Stimulated activated naive CD4-positive, alpha-beta T cell (primary cell): Measurements from ENCODE around the gene TMEM208.

Experiments used
- DNase-seq, 6 experiments: peaks; one replicate each; lab custom pipeline; 2025; lab: John Stamatoyannopoulos, UW

The TMEM208 gene

DNA sequence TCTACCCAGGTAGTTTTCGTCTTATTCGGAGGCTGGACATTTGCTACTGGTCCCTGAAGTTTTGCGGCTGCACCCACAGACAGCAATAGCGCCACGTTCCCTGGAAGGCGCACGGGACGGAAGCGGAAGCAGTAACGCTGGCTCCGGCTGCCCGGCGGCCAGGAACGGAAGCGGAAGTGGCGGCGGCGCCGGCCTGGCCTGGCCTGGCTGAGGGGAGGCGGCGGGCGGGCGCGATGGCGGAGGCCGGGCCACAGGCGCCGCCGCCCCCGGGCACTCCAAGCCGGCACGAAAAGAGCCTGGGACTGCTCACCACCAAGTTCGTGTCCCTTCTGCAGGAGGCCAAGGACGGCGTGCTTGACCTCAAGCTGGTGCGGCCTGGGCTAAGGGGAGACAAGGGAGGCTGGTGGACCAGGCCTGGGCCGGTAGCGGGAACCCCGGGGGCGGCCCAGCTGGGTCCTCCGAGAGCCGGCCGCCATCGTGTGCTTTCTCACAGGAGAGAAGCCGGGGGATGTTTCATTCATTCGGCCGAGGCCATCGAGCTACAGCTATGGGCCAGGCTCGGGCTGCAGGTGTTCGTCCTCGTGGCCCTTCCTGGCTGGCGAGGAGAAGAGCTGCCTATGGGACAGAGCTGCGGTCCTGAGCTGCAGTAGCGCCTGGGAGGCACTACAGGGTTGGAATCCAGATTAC, 34.8 kb upstream of the TMEM208 start, which contains the start of gene E2F4:
Gene E2F4, plus strand, starts transcription at position 161 of the 687 bp plus-strand sequence. Its CDS starts 73 bp downstream, at position 234.
- DNase-seq = peak; percentile 71 to 79 (median 75)

DNA sequence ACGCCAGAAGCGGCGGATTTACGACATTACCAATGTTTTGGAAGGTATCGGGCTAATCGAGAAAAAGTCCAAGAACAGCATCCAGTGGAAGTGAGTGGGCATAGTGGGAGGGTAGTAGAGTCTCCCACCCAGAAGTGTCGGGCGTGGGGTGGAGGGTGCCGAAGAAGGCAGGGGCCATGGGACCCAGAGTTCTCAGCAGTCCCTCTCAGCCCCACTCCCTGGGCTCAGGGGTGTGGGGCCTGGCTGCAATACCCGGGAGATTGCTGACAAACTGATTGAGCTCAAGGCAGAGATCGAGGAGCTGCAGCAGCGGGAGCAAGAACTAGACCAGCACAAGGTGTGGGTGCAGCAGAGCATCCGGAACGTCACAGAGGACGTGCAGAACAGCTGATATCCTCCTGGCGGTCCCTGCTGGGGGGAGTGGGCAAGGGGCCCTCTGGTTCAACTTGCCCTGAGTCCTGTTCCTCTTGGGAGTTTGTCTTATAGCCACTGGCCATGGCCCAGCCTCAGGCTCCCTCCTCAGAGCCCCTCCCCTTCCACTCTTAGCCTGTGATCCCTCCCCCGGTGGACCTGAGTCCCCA, 34.1 kb upstream of the TMEM208 start:
- DNase-seq = no peak

GRCh38 chr16:67193536-67193935, 33.4 kb upstream of the TMEM208 start:
- DNase-seq = no peak

DNA sequence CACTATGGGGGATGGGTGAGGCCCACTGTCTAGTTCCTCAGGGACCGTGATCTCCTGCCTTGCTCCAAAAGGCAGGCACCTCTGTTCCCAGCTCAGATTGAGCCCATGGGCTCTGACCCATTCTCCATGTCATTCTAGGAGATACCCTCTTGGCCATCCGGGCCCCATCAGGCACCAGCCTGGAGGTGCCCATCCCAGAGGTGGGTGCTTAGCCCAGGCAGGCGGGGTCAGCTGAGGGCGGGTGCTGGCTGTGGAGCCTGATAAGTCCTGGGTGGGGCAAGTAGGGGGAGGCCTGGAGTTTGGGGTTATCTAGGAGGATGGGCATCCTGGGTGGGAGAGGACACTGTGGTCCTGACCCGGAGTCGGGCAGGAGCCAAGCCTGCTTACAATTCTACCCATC, 32.7 kb upstream of the TMEM208 start:
- no peak for DNase-seq

DNA sequence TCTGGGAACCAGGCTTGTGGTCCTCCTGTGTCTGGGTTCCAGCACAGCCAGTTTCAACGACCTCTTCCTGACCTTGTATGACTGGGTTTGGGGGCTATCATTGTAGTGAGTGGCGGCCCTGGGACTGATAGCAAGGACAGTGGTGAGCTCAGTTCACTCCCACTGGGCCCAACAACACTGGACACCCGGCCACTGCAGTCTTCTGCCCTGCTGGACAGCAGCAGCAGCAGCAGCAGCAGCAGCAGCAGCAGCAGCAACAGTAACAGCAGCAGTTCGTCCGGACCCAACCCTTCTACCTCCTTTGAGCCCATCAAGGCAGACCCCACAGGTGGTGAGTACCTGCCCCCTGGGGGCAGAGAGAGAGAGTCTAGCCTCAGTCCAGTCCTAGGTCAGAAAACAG, 31.3 kb upstream of the TMEM208 start:
- no peak for DNase-seq

DNA sequence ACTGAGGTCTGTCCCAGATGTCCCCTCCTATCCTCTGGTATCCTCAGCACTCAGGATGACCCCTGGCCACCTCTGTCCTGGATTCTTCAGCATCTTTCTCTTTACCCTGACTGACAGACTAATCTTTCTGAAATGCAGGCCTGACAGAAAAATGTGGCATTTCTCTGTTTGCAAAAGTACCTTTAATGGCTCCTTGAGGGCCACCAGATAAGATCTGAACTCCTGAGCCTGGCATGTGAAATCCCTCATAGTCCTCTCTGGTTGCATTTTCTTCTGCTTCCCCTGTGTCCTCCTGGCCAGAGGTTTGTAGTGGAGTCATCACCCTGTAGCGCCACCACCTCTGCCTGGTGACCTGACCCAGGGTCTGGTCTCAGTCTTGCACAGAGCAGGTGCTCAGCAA, 30.0 kb upstream of the TMEM208 start:
- no peak for DNase-seq

- no peak for DNase-seq
Measured at GRCh38 chr16:67197704-67198103, 29.2 kb upstream of the TMEM208 start.

GRCh38 chr16:67198238-67198734, 28.6 kb upstream of the TMEM208 start:
- DNase-seq = peak in 1 of 6 experiments; percentile 13

DNA sequence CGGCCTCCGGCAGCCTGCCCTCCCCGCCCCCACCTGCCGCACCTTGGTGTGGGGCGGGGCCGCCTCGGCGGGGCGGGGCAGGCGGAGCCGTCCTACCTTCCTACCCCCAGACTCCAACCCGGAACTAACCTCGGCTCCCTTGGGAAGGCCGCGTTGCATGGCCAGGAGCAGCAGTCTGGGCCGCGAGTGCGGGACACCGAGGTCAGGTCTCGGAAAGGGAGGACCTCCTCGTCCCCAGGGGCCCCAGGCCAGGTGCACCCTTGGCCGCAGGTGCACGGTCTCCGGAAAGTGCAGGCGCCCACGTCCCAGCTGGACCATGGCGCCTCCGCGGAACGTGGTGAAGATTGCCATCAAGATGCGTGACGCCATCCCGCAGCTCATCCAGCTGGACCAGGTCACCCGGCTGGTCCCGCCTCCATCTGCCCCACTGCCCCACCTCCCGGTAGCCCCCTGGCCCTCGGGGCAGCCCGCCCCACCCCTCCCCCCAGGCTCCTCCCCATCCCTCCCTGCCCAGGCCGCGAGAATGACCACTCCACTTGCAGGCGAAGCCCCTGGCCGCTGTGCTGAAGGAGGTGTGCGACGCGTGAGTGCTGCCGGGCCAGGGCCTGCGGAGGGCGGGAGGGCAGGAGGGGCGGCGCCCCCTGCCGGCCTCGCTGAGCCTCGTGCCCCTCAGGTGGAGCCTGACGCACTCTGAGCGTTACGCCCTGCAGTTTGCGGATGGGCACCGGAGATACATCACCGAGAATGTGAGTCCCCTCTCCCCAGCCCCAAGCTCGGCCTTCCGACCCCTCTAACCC, 27.7 kb upstream of the TMEM208 start, which contains the start of gene ELMO3:
Gene ELMO3, plus strand, starts transcription at position 121 of the 797 bp plus-strand sequence. Its CDS starts 196 bp downstream, at position 317.
- DNase-seq = no peak

DNA sequence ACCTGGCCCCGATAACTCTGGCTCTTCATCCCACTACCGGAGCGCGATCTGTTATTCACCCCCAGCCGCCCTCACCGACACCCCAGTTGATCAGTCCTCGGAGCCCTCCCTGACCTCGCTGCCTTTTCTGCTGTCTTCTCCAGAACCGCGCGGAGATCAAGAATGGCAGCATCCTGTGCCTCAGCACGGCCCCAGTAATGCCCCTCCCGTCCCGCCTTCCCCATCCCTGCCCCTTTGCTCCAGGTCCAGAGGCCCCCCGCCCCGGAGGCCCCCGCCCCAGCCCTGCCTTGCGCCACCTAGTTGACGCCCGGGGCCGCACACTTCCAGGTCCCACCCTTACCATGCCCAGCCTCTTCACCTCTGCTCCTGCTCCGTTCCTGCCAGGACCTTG, 27.1 kb upstream of the TMEM208 start:
- DNase-seq = no peak

DNA sequence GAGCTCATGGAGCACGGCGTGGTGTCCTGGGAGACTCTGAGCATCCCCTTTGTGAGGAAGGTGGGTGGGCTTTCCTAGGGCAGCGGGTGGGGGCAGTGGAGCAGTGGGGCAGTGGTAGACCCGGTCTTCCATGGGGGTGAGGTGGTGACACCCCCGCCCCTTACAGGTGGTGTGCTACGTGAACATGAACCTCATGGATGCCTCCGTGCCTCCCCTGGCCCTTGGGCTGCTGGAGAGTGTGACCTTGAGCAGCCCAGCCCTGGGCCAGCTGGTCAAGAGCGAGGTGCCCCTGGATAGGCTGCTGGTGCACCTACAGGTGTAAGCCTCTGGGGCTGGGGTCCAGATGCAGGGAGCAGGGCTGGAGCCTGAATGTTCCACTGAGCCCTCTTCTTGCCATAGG, 26.4 kb upstream of the TMEM208 start:
- DNase-seq = no peak

DNA sequence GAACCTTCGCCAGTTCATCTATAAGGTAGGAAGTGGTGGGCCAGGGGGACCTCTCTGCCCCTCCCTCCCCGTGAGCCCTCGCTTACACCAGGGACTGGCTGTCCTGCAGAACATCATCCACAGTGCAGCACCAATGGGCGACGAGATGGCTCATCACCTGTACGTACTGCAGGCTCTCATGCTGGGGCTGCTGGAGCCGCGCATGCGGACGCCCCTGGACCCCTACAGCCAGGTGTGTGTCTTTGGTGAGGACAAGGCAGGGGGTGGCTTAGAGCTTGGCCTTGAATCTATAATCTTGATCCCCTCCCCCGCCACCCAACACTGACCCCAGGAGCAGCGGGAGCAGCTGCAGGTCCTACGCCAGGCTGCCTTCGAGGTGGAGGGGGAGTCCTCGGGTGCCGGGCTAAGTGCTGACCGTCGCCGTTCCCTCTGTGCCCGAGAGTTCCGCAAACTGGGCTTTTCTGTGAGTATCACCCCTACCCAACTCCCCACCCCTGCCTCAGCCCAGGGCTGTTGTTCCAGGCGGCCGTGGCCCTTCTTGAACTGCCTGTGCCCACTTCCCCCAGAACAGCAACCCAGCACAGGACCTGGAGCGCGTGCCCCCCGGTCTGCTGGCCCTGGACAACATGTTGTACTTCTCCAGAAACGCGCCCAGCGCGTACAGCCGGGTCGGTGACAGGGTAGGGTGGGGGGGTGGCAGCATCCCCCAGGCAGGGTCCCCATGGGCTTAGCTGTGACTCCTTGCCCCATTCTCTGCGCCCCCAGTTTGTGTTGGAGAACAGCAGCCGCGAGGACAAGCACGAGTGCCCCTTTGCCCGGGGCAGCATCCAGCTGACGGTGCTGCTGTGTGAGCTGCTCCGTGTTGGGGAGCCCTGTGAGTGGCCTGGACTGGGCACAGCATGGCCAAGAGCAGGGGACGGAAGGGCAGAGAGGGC, 25.3 kb upstream of the TMEM208 start:
- DNase-seq = no peak

- DNase-seq = no peak
Measured at GRCh38 chr16:67202426-67202825, 24.5 kb upstream of the TMEM208 start.

DNA sequence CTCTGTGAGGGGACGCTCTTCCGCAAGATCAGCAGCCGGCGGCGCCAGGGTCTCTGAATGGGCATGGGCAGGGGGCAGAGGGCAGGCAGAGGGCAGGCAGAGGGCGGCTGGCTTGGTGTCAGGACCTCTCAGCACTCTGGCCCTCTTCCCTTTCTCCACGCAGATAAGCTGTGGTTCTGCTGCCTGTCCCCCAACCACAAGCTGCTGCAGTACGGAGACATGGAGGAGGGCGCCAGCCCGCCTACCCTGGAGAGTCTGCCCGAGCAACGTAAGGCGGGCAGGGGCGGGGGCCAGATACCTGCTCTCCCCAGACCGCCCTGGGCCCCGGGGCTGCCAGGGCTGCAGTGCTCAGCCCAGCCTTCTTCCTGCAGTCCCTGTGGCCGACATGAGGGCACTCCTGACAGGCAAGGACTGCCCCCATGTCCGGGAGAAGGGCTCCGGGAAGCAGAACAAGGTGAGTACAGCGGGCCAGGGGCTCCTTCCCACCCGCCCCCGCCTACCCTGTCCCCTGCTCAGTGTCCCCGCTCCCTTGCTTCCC, 23.9 kb upstream of the TMEM208 start:
- no peak for DNase-seq

GRCh38 chr16:67204076-67204475, 22.9 kb upstream of the TMEM208 start:
- no peak for DNase-seq

DNA sequence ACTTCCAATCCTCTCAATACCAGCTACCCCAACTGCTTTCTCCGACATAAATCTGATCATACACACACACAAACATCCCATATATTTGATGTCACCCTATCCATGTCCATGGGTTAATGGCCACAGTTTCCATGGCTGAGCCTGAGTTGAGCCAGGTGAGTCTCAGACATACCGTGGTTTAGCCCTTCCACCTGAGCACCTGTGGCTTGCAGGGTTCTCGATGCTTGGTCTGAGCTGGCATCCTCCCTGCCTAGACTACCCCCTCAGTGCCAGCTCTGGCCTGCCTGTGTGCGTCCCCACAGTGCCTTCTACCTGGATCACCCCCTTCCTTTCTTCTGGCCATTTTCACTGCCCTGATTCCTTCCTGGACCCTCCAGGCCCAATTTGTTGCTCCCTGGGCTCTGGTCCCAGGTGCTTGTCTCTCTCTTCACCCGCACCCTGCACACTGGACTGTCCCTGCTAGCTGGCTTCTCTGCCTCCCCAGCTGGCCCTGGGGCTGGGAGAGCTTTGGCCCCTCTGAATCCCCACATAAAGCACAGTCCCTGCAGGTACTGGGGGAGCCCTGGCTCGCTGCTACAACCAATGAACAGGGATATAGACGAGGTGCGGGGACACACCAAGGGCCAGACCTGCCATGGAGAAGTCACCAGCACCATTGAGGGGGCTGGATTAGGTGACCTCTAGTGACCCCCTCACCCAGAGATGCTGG, 20.6 kb upstream of the TMEM208 start:
- no peak for DNase-seq

GRCh38 chr16:67206838-67207248, 20.1 kb upstream of the TMEM208 start:
- no peak for DNase-seq

DNA sequence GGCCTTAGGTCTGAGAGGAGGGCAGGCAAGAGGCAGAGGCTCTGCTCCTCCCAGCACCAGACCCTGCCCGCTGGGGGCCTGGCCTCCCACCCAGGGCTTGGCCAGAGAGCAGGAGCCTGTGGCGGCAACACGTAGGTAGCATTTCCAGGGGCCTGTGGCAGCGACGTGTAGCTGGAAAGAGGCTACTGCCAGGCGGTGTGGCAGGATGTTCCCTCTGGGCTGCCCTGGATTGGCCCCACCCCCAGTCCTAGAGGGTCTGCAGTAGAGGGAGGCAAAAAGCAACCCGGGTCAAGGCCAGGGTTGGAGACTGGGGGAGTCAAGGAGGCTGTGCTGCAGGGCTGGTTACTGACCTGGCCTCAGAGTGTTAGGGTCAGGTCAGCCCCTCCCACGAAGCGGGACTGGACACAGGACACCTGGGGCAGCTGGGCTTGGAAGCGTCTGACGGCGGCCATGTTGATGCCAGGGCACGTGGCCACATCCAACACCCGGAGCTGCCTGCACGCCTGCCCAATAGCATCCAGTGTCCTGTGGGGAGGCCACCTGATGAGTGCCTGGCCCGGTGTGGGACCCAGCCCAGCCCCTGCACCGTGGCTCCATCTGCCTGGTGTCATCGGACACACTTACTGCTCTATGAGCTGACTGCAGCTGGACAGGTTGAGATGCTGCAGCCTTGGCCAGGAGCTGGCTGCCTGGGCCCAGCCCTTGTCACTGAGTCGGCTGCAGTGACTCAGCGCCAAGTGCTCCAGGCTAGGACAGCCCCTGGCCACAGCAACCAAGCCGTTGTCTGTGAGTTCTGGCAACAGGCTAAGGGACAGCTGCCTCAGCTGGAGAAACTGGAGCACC, 19.5 kb upstream of the TMEM208 start:
- no peak for DNase-seq

DNA sequence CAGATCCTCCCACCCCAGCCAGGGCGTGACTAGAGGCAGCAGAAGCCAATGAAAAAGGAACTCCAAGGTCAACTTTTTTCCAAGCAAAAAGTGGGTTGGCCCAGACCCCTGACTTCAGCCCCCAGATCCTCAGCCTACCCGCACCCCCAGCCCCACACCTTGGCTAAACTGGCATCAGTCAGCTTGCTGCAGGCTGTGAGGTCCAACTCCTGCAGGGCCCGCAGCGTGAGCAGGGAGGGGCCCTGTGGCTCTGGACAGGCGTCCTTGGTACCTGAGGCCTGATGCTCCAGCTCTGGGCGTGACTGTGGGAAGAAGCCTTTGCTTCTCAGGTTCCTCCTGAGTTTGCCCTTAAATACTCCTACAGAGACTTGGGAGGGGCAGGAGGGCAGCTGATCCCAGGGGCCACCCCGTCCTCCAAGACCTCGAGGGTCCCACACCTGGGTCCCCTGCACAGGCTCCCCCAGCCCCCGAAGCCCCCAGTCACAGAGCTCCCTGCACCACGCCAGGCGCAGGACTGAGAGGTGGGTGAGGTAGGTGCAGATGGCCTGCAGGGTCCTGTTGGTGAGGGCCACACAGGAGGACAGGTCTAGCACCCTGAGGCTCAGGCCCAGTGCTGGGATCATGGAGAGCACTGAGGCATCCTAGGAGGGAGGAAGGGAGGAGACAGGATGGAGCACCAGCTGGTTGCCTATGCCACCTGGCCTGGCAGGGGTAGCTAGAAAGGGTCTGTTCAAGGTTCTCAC, 18.6 kb upstream of the TMEM208 start:
- no peak for DNase-seq
